Fibroblast of villous mesenchyme (primary cell): ENCODE measurements around the gene CIB4. TPM values are rescaled to one million over a fixed set of nuclear protein-coding genes. Genes with fewer than 3 reads are reported as not detected.

ENCODE experiments used
- DNase-seq: peaks from one replicate; pipeline ENCODE4 v3.0.0-alpha.2; 2010; ENCODE audit warnings: low read depth
- H3K4me3 ChIP-seq: 2 replicates; pipeline ENCODE4 v1.5.1; 2011; ENCODE audit warnings: low read depth, mild to moderate bottlenecking, low read length
- CTCF ChIP-seq: IDR thresholded peaks from 2 replicates; pipeline ENCODE4 v1.5.1; 2012; ENCODE audit warnings: low read depth, mild to moderate bottlenecking, low read length; ENCODE audit not compliant: insufficient read depth
- total RNA-seq: library from RNA; depleted of rRNA; stranded (reverse); fragments of >200 nt; gene quantifications from 2 replicates; pipeline ENCODE4 v1.2.3, GENCODE V29; 2012

The CIB4 gene
- not detected in 2 replicates for total RNA-seq

GRCh38 chr2:26640781-26641564 is at the start of gene CIB4:
CIB4 (minus strand) TSS chr2:26641366; CDS start chr2:26641314, 52 bp downstream.
- no peak for TF ChIP-seq CTCF
- DNase-seq = no peak

GRCh38 chr2:26687801-26688200 is 46.6 kb upstream of the CIB4 start:
- H3K4me3 ChIP-seq = no peak overlapping the region
- no peak for TF ChIP-seq CTCF
- no peak for DNase-seq

More at GRCh38 chr2:26640781-26641564, at the start of gene CIB4:
- H3K4me3 ChIP-seq = no peak within 1 kb of the TSS

- no peak overlapping the region for H3K4me3 ChIP-seq
- TF ChIP-seq CTCF = no peak
- DNase-seq = no peak
Observed at GRCh38 chr2:26687328-26687727, 46.2 kb upstream of the CIB4 start.

GRCh38 chr2:26685989-26686839 is 45.0 kb upstream of the CIB4 start:
- H3K4me3 ChIP-seq = no peak overlapping the region
- no peak for TF ChIP-seq CTCF
- DNase-seq = no peak

GRCh38 chr2:26685341-26685740 is 44.2 kb upstream of the CIB4 start:
- no peak overlapping the region for H3K4me3 ChIP-seq
- DNase-seq = no peak
- TF ChIP-seq CTCF = no peak

GRCh38 chr2:26683583-26683982 is 42.4 kb upstream of the CIB4 start:
- TF ChIP-seq CTCF = no peak
- DNase-seq = no peak
- H3K4me3 ChIP-seq = no peak overlapping the region
